NCI-H524 treated with DMSO at 0.1 percent for 48 hours (cell line): ENCODE data around the gene CRTAP.
"Not testable (repeated sequence)": the region's sequence is repeated elsewhere in the genome, so short reads cannot be mapped to it uniquely, and the experiment has no call there.

Experiments used
- DNase-seq: peaks from one replicate; lab custom pipeline; 2025; lab: John Stamatoyannopoulos, UW

The CRTAP gene

DNA sequence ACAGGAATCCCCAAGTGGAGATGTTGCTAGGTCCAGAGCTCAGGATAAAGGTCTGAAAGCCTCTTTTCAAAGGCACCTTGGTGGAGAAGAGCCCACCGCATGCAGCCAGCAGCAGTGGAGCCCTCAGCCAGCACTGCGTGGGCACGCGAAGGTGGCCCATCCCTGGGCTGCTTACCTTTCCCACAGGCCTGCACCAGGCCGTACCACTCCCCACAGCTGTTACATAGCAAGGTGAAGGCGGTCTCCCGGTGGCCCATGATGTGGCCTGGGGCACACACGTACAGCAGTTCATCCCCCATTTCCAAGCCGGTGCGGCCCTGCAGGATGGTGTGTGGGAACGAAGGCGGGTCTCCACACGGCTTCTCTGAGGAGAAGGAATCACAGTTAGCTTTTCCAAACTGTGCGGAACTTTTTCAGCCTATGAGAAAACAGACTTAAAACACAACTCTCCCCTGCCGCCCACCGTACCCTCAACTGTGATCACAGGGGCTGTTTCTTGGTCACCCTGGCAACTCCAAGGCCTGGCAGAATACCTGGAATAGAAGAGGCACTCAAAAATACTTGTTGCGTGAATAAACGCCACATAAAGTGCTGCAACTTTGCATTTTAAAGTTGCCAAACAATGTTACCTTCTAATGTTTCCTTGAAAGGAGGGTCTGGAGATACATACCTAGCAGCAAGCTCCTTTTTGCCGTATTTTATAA, 61.0 kb downstream of the CRTAP start:
- no peak for DNase-seq

GRCh38 chr3:33179132-33179531, 65.3 kb downstream of the CRTAP start:
- DNase-seq: no peak

GRCh38 chr3:33181229-33181628, 67.4 kb downstream of the CRTAP start:
- DNase-seq: no peak

DNA sequence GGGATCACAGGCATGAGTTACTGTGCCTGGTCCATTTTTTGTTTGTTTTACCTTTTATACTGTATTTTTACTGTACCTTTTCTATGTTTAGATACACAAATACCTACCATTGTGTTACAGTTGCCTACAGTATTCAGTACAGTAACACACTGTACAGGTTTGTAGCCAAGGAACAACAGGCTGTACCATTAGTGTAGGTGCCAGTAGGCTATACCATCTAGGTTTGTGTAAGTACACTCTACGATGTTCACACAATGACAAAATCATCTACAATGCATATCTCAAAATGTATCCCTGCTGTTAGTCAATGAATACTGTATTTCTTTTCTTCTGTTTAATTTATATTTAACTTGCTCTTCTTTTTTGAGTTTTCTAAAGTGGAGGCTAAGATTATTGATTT, 67.8 kb downstream of the CRTAP start:
- not testable (repeated sequence) for DNase-seq

GRCh38 chr3:33184863-33185262, 71.0 kb downstream of the CRTAP start:
- DNase-seq: no peak

DNA sequence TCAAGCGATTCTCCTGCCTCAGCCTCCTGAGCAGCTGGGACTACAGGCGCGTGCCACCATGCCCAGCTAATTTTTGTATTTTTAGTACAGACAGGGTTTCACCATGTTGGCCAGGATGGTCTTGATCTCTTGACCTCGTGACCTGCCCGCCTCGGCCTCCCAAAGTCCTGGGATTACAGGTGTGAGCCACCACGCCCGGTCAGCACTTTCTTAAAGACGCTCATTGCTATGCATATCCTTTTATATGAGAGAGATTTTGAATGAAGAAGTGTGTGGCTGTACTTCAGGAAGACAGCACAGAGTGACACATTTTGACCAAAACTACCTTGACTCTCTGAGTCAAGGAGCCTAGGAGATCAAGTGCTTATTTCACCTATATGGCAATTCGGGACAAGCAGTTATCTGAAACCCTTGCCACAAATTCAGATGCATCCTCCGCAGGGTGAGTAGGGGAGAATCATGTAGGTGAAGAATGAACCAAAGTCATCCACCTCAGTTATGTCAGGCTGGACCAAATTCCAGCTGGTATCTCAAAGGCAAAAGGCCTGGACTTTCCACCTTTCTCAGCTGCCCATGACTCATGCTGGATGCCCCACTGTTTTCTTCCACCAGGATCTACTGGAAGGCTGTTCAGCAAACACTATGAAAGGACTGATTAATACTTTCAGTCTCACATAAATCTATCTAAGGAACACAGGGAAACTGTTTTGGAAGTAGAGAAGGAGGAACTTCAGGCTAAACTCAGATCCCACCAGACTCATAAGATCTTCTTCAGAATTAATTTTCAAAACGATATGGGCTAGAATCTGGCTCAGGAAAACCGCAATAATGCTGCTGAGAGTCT, 72.9 kb downstream of the CRTAP start:
- DNase-seq: no peak

GRCh38 chr3:33187368-33187634, 73.5 kb downstream of the CRTAP start:
- no peak for DNase-seq

- DNase-seq: no peak
Observed at GRCh38 chr3:33194303-33194702, 80.5 kb downstream of the CRTAP start.

GRCh38 chr3:33196538-33196937, 82.7 kb downstream of the CRTAP start:
- DNase-seq: no peak
